GM12878 (cell line): ENCODE measurements around the gene RBMS3. TPM values are rescaled to one million over a fixed set of nuclear protein-coding genes. Genes with fewer than 3 reads are reported as not detected.

ENCODE experiments used
- ATAC-seq: fragments of 200-7000 bp; cut with Tn5 transposase; 3 replicates; pipeline ENCODE4 v1.9.1; 2020; ENCODE audit warnings: mild to moderate bottlenecking, moderate library complexity
- BruUV-seq: library from RNA; stranded (reverse); fragments of 400-500 nt; replicated peaks from 2 replicates; lab custom pipeline; 2021; lab: Mats Ljungman, UMichigan
- CTCF ChIA-PET: fragments of 300-600 bp; sonication (Branson Sonifier 250); formaldehyde crosslinking; extraction: SDS; loops from one replicate; lab custom pipeline; 2021; ENCODE audit warnings: inconsistent platforms; lab: Yijun Ruan, JAX
- POLR2A ChIA-PET: fragments of 350-600 bp; formaldehyde crosslinking; extraction: SDS; loops from one replicate; lab custom pipeline; 2021; ENCODE audit warnings: inconsistent platforms; lab: Charles Lee
- RAD21 ChIA-PET: fragments of 300-600 bp; sonication (Branson Sonifier 250); formaldehyde crosslinking; loops from one replicate; lab custom pipeline; 2023; ENCODE audit warnings: antibody characterized with exemption; ENCODE audit not compliant: unreplicated experiment; lab: Charles Lee
- SMC1A ChIA-PET: fragments of 300-600 bp; sonication (Branson Sonifier 250); formaldehyde crosslinking; loops from one replicate; lab custom pipeline; 2023; ENCODE audit not compliant: unreplicated experiment, uncharacterized antibody; lab: Charles Lee
- DNase-seq: peaks from one replicate; pipeline ENCODE4 v3.0.0-alpha.2; 2011; ENCODE audit warnings: low read depth, low spot score
- FAIRE-seq: peaks from 3 replicates; lab custom pipeline; 2011; peaks lifted over from hg19 to GRCh38; lab: Jason Lieb, UNC
- H2AFZ ChIP-seq: 2 replicates; pipeline ENCODE4 v1.6.0; 2011; ENCODE audit warnings: low read depth, low read length, control low read depth; ENCODE audit not compliant: control insufficient read depth
- H3K27ac ChIP-seq: 2 replicates; pipeline ENCODE4 v1.5.1; 2011; ENCODE audit warnings: control low read depth; ENCODE audit not compliant: control insufficient read depth, insufficient read depth
- H3K27me3 ChIP-seq, 2 experiments: replicated peaks in 1 of 2; 2 replicates each; pipeline versions ENCODE4 v1.6.0 to v1.6.1; 2011; ENCODE audit warnings: low read length in 1 of 2; ENCODE audit not compliant: control insufficient read depth in 2 of 2, insufficient read depth in 2 of 2
- H3K36me3 ChIP-seq, 2 experiments: 2 replicates each; pipeline ENCODE4 v1.5.1; 2011; ENCODE audit warnings: low read length in 1 of 2; ENCODE audit not compliant: control insufficient read depth in 2 of 2, insufficient read depth in 2 of 2
- H3K4me1 ChIP-seq: 2 replicates; pipeline ENCODE4 v1.6.1; 2011; ENCODE audit warnings: mild to moderate bottlenecking, low read length, moderate library complexity, mixed read lengths; ENCODE audit not compliant: control insufficient read depth, insufficient read depth
- H3K4me2 ChIP-seq: 2 replicates; pipeline ENCODE4 v1.6.0; 2011; ENCODE audit warnings: control low read depth; ENCODE audit not compliant: control insufficient read depth, insufficient read depth
- H3K4me3 ChIP-seq: fragments of 200-600 bp; sonication (generic); 2 replicates; pipeline ENCODE4 v1.5.1; 2016
- H3K79me2 ChIP-seq: 2 replicates; pipeline ENCODE4 v1.6.0; 2011; ENCODE audit warnings: low read length; ENCODE audit not compliant: control insufficient read depth, insufficient read depth
- H3K9ac ChIP-seq: 2 replicates; pipeline ENCODE4 v1.8.0; 2011; ENCODE audit warnings: low read length, control low read depth, mixed read lengths; ENCODE audit not compliant: control insufficient read depth, insufficient read depth
- H3K9me3 ChIP-seq: replicated peaks from 3 replicates; pipeline ENCODE4 v1.5.1; 2011; ENCODE audit warnings: mild to moderate bottlenecking, low read length; ENCODE audit not compliant: control insufficient read depth, insufficient read depth
- H4K20me1 ChIP-seq: 2 replicates; pipeline ENCODE4 v1.6.0; 2011; ENCODE audit not compliant: control insufficient read depth, insufficient read depth
- ATF7 ChIP-seq: fragments of 450-650 bp; IDR thresholded peaks from 2 replicates; pipeline ENCODE4 v1.6.1; 2016; ENCODE audit warnings: low read depth, mild to moderate bottlenecking
- BMI1 ChIP-seq: fragments of 450-650 bp; IDR thresholded peaks from 2 replicates; pipeline ENCODE4 v1.6.1; 2016; ENCODE audit warnings: mild to moderate bottlenecking, moderate library complexity, borderline replicate concordance
- CHD2 ChIP-seq: IDR thresholded peaks from 2 replicates; pipeline ENCODE4 v1.6.1; 2011; ENCODE audit warnings: low read depth, low read length, improper control_type of control experiment, borderline replicate concordance
- CREB1 ChIP-seq: IDR thresholded peaks from 2 replicates; pipeline ENCODE4 v1.6.1; 2012; ENCODE audit warnings: low read depth, mild to moderate bottlenecking, inconsistent platforms
- FOS ChIP-seq: IDR thresholded peaks from 3 replicates; pipeline ENCODE4 v1.6.1; 2011; ENCODE audit warnings: borderline replicate concordance; ENCODE audit not compliant: insufficient read length; ENCODE audit errors: extremely low read depth
- KLF5 ChIP-seq: fragments of 450-650 bp; IDR thresholded peaks from 2 replicates; pipeline ENCODE4 v1.6.1; 2014; ENCODE audit warnings: mild to moderate bottlenecking; ENCODE audit not compliant: partially characterized antibody
- MEF2A ChIP-seq: IDR thresholded peaks from 2 replicates; pipeline ENCODE4 v1.6.1; 2011; ENCODE audit warnings: low read depth, mild to moderate bottlenecking, low read length, moderate library complexity; ENCODE audit not compliant: insufficient read depth
- MTA3 ChIP-seq: IDR thresholded peaks from 2 replicates; pipeline ENCODE4 v1.6.1; 2012; ENCODE audit warnings: low read length, inconsistent platforms, borderline replicate concordance
- MXI1 ChIP-seq: fragments of 150-350 bp; IDR thresholded peaks from 2 replicates; pipeline ENCODE4 v1.6.1; 2011; ENCODE audit warnings: low read depth, mild to moderate bottlenecking, inconsistent platforms, low read length, improper control_type of control experiment
- POLR2AphosphoS2 ChIP-seq: IDR thresholded peaks from 2 replicates; pipeline ENCODE4 v1.6.1; 2011; ENCODE audit warnings: low read depth, mild to moderate bottlenecking, low read length, improper control_type of control experiment, moderate library complexity
- SIX5 ChIP-seq: IDR thresholded peaks from 2 replicates; pipeline ENCODE4 v1.6.1; 2011; ENCODE audit warnings: mild to moderate bottlenecking, low read depth, low read length, moderate library complexity; ENCODE audit not compliant: severe bottlenecking
- SREBF1 ChIP-seq: IDR thresholded peaks from 2 replicates; pipeline ENCODE4 v1.6.1; 2012; ENCODE audit warnings: mild to moderate bottlenecking, low read length
- SREBF2 ChIP-seq: IDR thresholded peaks from 2 replicates; pipeline ENCODE4 v1.6.1; 2012; ENCODE audit warnings: mild to moderate bottlenecking, low read length
- ZNF217 ChIP-seq: fragments of 450-650 bp; IDR thresholded peaks from 2 replicates; pipeline ENCODE4 v1.6.1; 2017; ENCODE audit warnings: antibody characterized with exemption, mild to moderate bottlenecking
- ZZZ3 ChIP-seq: IDR thresholded peaks from 2 replicates; pipeline ENCODE4 v1.6.1; 2011; ENCODE audit warnings: low read depth; ENCODE audit not compliant: control insufficient read depth, insufficient read length
- WGBS: methylation state at CpG from one replicate; pipeline ENCODE4 v1.1.6; 2016; ENCODE audit warnings: low lambda C conversion rate; ENCODE audit not compliant: insufficient replicate concordance, insufficient coverage; ENCODE audit errors: missing lambda C conversion rate; 5-methylcytosine and 5-hydroxymethylcytosine counted together
- in situ Hi-C: fragments of 300-500 bp; cut with MboI; formaldehyde crosslinking; loops from 9 replicates; pipeline ENCODE4 v1.14.3; 2018; ENCODE audit warnings: mixed read lengths
- intact Hi-C: fragments of 100-400 bp; cut with micrococcal nuclease; formaldehyde crosslinking; loops from one replicate; pipeline ENCODE4 v1.14.2; 2022; ENCODE audit not compliant: unreplicated experiment
- polyA plus RNA-seq, 11 experiments: library from polyadenylated mRNA; depleted of rRNA in 4 of 11; unstranded in 6 of 11; stranded (reverse) in 5 of 11; fragments of >200 nt; fragmentation: Nextera tagmentation in 4 of 11; fragmentation: Illumina TruSeq in 1 of 11; extraction: Ambion mirVana in 4 of 11; extraction: Trizol in 1 of 11; gene quantifications; 1 replicate in 1 of 11; 2 replicates in 10 of 11; pipeline versions ENCODE4 v1.2.1 to v1.2.3, GENCODE V29; 2011 to 2016; ENCODE audit warnings: inconsistent platforms in 2 of 11, missing spikeins in 2 of 11, low read depth in 1 of 11
- total RNA-seq, 4 experiments: library from RNA; depleted of rRNA in 3 of 4; stranded (reverse); fragments of >200 nt in 3 of 4; fragmentation: Illumina TruSeq in 1 of 4; extraction: Trizol in 1 of 4; gene quantifications; 2 replicates each; pipeline versions ENCODE4 v1.2.1 to v1.2.3, GENCODE V29; 2013 to 2021
- TF ChIP-seq, protein P1 (sequence below): fragments of 450-650 bp; IDR thresholded peaks from 2 replicates; pipeline ENCODE4 v1.6.1; 2017; ENCODE audit warnings: antibody characterized with exemption, mild to moderate bottlenecking, moderate library complexity
- TF ChIP-seq, protein P2 (sequence below): fragments of 450-650 bp; IDR thresholded peaks from 2 replicates; pipeline ENCODE4 v1.6.1; 2016; ENCODE audit warnings: mild to moderate bottlenecking
- TF ChIP-seq, protein P3 (sequence below): fragments of 450-650 bp; IDR thresholded peaks from 2 replicates; pipeline ENCODE4 v1.6.1; 2016; ENCODE audit warnings: mild to moderate bottlenecking, moderate library complexity, borderline replicate concordance

Gene RBMS3
- total and polyA plus RNA-seq, 10 of the 15 experiments (the other 5 are each of a cell fraction or from before 2014, with no cell fraction given), result 0.79 to 4.7 (median 3.1) TPM

DNA sequence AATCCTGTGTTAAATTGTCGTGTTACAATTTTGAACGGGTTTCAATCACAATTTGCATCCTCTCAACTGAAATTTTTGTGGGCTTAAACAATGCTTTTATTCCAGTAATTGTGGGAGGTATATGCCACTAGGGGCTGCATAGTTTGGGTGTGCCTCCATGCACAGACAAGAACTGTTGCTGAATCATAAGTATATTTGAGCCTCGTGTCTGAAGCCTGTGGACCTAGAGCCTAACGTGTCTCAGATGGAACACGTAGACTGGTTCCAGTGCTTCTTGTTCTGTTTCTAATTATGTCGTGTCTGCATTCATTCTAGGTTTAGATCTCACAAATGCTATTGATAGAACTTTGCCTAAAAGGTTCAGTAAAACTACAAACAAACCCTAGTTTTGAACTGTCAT is 363.4 kb downstream of the RBMS3 start:
- no peak overlapping the region for H3K27ac ChIP-seq
- H3K79me2 ChIP-seq, result no peaks in the 10 kb centered on the region
- no peaks in the 10 kb centered on the region for H3K4me1 ChIP-seq
- 13% methylated on average over 6 of the region's 6 CpGs for WGBS
- SMC1A ChIA-PET, result no interaction called here
- DNase-seq (no peak), FAIRE-seq (no peak), ATAC-seq (no peak)
- H3K9me3 ChIP-seq, result no peaks in the 10 kb centered on the region
- in situ Hi-C loops (no loop called here), intact Hi-C loops (no loop called here)
- TF ChIP-seq MEF2A (no peak), ATF7 (no peak), ZNF217 (no peak), CREB1 (no peak), BMI1 (no peak), CHD2 (no peak), MXI1 (no peak), KLF5 (no peak), MTA3 (no peak), SREBF1 (no peak), SREBF2 (no peak), FOS (no peak), POLR2AphosphoS2 (no peak), ZZZ3 (no peak), SIX5 (no peak)
- TF ChIP-seq, protein P1, sequence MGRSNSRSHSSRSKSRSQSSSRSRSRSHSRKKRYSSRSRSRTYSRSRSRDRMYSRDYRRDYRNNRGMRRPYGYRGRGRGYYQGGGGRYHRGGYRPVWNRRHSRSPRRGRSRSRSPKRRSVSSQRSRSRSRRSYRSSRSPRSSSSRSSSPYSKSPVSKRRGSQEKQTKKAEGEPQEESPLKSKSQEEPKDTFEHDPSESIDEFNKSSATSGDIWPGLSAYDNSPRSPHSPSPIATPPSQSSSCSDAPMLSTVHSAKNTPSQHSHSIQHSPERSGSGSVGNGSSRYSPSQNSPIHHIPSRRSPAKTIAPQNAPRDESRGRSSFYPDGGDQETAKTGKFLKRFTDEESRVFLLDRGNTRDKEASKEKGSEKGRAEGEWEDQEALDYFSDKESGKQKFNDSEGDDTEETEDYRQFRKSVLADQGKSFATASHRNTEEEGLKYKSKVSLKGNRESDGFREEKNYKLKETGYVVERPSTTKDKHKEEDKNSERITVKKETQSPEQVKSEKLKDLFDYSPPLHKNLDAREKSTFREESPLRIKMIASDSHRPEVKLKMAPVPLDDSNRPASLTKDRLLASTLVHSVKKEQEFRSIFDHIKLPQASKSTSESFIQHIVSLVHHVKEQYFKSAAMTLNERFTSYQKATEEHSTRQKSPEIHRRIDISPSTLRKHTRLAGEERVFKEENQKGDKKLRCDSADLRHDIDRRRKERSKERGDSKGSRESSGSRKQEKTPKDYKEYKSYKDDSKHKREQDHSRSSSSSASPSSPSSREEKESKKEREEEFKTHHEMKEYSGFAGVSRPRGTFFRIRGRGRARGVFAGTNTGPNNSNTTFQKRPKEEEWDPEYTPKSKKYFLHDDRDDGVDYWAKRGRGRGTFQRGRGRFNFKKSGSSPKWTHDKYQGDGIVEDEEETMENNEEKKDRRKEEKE, result no peak
- TF ChIP-seq, protein P2, sequence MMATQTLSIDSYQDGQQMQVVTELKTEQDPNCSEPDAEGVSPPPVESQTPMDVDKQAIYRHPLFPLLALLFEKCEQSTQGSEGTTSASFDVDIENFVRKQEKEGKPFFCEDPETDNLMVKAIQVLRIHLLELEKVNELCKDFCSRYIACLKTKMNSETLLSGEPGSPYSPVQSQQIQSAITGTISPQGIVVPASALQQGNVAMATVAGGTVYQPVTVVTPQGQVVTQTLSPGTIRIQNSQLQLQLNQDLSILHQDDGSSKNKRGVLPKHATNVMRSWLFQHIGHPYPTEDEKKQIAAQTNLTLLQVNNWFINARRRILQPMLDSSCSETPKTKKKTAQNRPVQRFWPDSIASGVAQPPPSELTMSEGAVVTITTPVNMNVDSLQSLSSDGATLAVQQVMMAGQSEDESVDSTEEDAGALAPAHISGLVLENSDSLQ, result no peak
- TF ChIP-seq, protein P3, sequence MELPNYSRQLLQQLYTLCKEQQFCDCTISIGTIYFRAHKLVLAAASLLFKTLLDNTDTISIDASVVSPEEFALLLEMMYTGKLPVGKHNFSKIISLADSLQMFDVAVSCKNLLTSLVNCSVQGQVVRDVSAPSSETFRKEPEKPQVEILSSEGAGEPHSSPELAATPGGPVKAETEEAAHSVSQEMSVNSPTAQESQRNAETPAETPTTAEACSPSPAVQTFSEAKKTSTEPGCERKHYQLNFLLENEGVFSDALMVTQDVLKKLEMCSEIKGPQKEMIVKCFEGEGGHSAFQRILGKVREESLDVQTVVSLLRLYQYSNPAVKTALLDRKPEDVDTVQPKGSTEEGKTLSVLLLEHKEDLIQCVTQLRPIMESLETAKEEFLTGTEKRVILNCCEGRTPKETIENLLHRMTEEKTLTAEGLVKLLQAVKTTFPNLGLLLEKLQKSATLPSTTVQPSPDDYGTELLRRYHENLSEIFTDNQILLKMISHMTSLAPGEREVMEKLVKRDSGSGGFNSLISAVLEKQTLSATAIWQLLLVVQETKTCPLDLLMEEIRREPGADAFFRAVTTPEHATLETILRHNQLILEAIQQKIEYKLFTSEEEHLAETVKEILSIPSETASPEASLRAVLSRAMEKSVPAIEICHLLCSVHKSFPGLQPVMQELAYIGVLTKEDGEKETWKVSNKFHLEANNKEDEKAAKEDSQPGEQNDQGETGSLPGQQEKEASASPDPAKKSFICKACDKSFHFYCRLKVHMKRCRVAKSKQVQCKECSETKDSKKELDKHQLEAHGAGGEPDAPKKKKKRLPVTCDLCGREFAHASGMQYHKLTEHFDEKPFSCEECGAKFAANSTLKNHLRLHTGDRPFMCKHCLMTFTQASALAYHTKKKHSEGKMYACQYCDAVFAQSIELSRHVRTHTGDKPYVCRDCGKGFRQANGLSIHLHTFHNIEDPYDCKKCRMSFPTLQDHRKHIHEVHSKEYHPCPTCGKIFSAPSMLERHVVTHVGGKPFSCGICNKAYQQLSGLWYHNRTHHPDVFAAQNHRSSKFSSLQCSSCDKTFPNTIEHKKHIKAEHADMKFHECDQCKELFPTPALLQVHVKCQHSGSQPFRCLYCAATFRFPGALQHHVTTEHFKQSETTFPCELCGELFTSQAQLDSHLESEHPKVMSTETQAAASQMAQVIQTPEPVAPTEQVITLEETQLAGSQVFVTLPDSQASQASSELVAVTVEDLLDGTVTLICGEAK, result no peak
- H3K36me3 ChIP-seq, result no peaks in the 10 kb centered on the region
- H2AFZ ChIP-seq, result no peak overlapping the region
- no TSS peak for BruUV-seq
- no peak overlapping the region for H3K9ac ChIP-seq
- H4K20me1 ChIP-seq, result no peaks in the 10 kb centered on the region
- RAD21 ChIA-PET, result no interaction called here
- CTCF ChIA-PET, result no interaction called here
- POLR2A ChIA-PET, result no interaction called here
- no peaks in the 10 kb centered on the region for H3K27me3 ChIP-seq
- H3K4me3 ChIP-seq, result no peak overlapping the region
- no peak overlapping the region for H3K4me2 ChIP-seq
